Adipocyte (in vitro differentiated cells): Measurements from ENCODE around the gene PCA3.

Experiments
- DNase-seq: peaks from one replicate; pipeline ENCODE4 v3.0.0-alpha.2; 2015; ENCODE audit warnings: low read depth
- H3K27me3 ChIP-seq: replicated peaks from 2 replicates; pipeline ENCODE4 v1.7.0; 2013; ENCODE audit warnings: mild to moderate bottlenecking, low read length, moderate library complexity; ENCODE audit not compliant: control insufficient read depth, insufficient read depth
- H3K36me3 ChIP-seq: 2 replicates; pipeline ENCODE4 v1.7.0; 2013; ENCODE audit warnings: low read length, mild to moderate bottlenecking, moderate library complexity; ENCODE audit not compliant: control insufficient read depth, insufficient read depth, severe bottlenecking
- H3K4me1 ChIP-seq: 2 replicates; pipeline ENCODE4 v1.7.0; 2013; ENCODE audit warnings: mild to moderate bottlenecking, low read length, moderate library complexity; ENCODE audit not compliant: control insufficient read depth, insufficient read depth
- H3K4me3 ChIP-seq: 2 replicates; pipeline ENCODE4 v1.7.0; 2013; ENCODE audit warnings: mild to moderate bottlenecking, low read length, moderate library complexity
- H3K9ac ChIP-seq: 2 replicates; pipeline ENCODE4 v1.7.0; 2013; ENCODE audit warnings: mild to moderate bottlenecking, low read length, moderate library complexity
- H3K9me3 ChIP-seq: 2 replicates; pipeline ENCODE4 v1.7.0; 2013; ENCODE audit warnings: mild to moderate bottlenecking, low read length, moderate library complexity; ENCODE audit not compliant: control insufficient read depth

The PCA3 gene

GRCh38 chr9:76756941-76757673 is 7.1 kb upstream of the PCA3 start:
- peaks cover 22% of the 10 kb centered on the region for H3K4me1 ChIP-seq
- peaks cover 15% of the 10 kb centered on the region for H3K36me3 ChIP-seq
- no peak overlapping the region for H3K4me3 ChIP-seq
- H3K27me3 ChIP-seq, result no peaks in the 10 kb centered on the region
- H3K9me3 ChIP-seq, result no peaks in the 10 kb centered on the region
- no peak for DNase-seq
- no peak overlapping the region for H3K9ac ChIP-seq

DNA sequence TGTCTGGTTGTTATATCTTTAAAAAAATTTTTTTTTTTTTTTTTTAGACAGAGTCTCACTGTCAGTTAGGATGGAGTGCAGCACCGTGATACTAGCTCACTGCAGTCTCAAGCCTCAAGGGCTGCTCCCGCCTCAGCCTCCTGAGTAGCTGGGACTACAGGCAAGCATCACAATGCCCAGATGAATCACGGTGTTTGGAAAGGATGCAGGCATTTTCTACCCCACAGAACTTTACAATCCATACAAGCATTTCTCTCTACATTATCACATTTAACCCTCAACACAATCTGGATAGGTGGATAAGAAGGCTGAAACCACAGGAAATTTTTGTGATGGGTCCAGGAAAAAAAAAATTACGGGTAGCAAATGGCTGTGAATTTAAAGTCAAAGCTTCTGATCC is 5.8 kb upstream of the PCA3 start:
- peaks cover 24% of the 10 kb centered on the region for H3K4me1 ChIP-seq
- no peak overlapping the region for H3K9ac ChIP-seq
- H3K9me3 ChIP-seq, result no peaks in the 10 kb centered on the region
- H3K4me3 ChIP-seq, result no peak overlapping the region
- DNase-seq, result no peak
- peaks cover 15% of the 10 kb centered on the region for H3K36me3 ChIP-seq
- H3K27me3 ChIP-seq, result no peaks in the 10 kb centered on the region

DNA sequence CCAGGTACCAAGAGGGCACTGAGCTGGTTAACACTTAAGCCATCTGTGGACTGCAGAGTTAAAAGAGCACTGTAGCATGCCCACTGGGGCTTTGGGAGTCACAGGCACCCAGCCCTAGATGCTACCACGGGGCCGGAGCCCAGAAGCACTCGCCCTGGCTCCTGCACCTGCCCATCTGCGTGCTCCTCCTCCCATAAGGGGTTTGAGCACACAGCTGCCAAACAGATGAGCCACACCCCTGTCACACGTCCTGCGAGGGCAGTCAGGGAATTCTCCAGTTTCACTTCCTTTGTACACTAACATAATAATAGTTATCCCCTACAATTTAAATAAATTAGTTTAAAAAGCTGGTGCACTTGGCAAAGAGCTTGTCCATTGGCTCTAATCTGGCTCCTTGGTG is 4.5 kb upstream of the PCA3 start:
- no peaks in the 10 kb centered on the region for H3K9me3 ChIP-seq
- no peak for DNase-seq
- no peak overlapping the region for H3K9ac ChIP-seq

GRCh38 chr9:76761448-76761847 is 2.8 kb upstream of the PCA3 start:
- Histone ChIP-seq H3K4me3 (no peak overlapping the region), H3K9me3 (no peaks in the 10 kb centered on the region)
- peak; percentile 67 for DNase-seq

More for the DNA sequence above, 4.5 kb upstream of the PCA3 start:
- no peaks in the 10 kb centered on the region for H3K27me3 ChIP-seq
- peaks cover 19% of the 10 kb centered on the region for H3K36me3 ChIP-seq
- H3K4me1 ChIP-seq, result peaks cover 24% of the 10 kb centered on the region
- no peak overlapping the region for H3K4me3 ChIP-seq

GRCh38 chr9:76766126-76766525 is 1.9 kb downstream of the PCA3 start:
- H3K9me3 ChIP-seq, result no peaks in the 10 kb centered on the region
- no peak overlapping the region for H3K9ac ChIP-seq
- H3K36me3 ChIP-seq, result peaks cover 23% of the 10 kb centered on the region
- peaks cover 16% of the 10 kb centered on the region for H3K4me1 ChIP-seq
- DNase-seq, result no peak
- H3K4me3 ChIP-seq, result no peak overlapping the region
- H3K27me3 ChIP-seq, result no peaks in the 10 kb centered on the region

More at GRCh38 chr9:76761448-76761847, 2.8 kb upstream of the PCA3 start:
- peaks cover 20% of the 10 kb centered on the region for H3K36me3 ChIP-seq
- no peaks in the 10 kb centered on the region for H3K27me3 ChIP-seq
- H3K4me1 ChIP-seq, result peaks cover 14% of the 10 kb centered on the region
- peak overlapping the region; percentile 48 for H3K9ac ChIP-seq

DNA sequence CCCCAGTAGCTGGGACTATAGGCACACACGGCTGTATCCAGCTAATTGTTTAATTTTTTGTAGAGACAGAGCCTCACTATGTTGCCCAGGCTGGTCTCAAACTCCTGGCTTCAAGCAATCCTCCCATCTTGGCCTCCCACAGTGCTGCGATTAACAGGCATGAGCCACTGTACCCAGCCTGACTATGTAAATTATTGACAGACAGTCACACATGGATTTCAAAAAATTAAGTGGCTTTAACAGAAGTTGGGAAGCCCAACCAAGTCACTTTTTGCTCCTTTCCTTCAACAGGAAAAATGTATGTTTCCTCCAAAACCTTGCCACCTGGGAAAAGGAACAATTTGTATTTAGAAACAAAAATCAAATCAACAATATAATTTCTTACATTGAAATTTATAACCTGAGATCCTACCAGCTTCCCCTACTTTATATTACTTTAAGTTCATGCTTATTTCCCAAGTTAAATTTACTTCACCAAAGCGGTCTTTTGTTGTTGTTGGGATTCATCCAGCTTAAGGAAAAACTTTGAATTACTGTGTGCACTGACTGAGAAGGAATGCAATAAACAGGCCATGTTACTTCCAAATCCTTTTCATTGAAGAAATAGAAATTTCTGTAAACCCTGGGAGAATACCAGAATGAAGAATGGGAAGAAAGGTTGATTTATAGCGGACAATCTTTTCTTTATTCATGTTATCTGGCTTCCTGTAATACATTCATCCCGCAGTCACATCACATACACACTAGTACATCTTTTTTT is 8.6 kb downstream of the PCA3 start:
- no peak overlapping the region for H3K9ac ChIP-seq
- peak; percentile 73 for DNase-seq
- no peaks in the 10 kb centered on the region for H3K27me3 ChIP-seq
- no peaks in the 10 kb centered on the region for H3K9me3 ChIP-seq
- peaks cover 10% of the 10 kb centered on the region for H3K36me3 ChIP-seq
- no peak overlapping the region for H3K4me3 ChIP-seq
- H3K4me1 ChIP-seq, result peaks cover 18% of the 10 kb centered on the region

DNA sequence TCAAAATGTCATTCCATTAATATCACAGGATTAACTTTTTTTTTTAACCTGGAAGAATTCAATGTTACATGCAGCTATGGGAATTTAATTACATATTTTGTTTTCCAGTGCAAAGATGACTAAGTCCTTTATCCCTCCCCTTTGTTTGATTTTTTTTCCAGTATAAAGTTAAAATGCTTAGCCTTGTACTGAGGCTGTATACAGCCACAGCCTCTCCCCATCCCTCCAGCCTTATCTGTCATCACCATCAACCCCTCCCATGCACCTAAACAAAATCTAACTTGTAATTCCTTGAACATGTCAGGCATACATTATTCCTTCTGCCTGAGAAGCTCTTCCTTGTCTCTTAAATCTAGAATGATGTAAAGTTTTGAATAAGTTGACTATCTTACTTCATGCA is 20.6 kb downstream of the PCA3 start:
- Histone ChIP-seq H3K4me1 (peaks cover 8% of the 10 kb centered on the region), H3K9me3 (no peaks in the 10 kb centered on the region), H3K27me3 (no peaks in the 10 kb centered on the region), H3K9ac (no peak overlapping the region), H3K36me3 (peaks cover 45% of the 10 kb centered on the region), H3K4me3 (no peak overlapping the region)
- DNase-seq, result no peak

DNA sequence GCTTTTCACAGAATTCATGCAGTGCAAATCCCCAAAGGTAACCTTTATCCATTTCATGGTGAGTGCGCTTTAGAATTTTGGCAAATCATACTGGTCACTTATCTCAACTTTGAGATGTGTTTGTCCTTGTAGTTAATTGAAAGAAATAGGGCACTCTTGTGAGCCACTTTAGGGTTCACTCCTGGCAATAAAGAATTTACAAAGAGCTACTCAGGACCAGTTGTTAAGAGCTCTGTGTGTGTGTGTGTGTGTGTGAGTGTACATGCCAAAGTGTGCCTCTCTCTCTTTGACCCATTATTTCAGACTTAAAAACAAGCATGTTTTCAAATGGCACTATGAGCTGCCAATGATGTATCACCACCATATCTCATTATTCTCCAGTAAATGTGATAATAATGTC is 21.3 kb downstream of the PCA3 start:
- peaks cover 8% of the 10 kb centered on the region for H3K4me1 ChIP-seq
- H3K4me3 ChIP-seq, result no peak overlapping the region
- no peaks in the 10 kb centered on the region for H3K27me3 ChIP-seq
- peaks cover 45% of the 10 kb centered on the region for H3K36me3 ChIP-seq
- H3K9me3 ChIP-seq, result no peaks in the 10 kb centered on the region
- H3K9ac ChIP-seq, result no peak overlapping the region
- no peak for DNase-seq

DNA sequence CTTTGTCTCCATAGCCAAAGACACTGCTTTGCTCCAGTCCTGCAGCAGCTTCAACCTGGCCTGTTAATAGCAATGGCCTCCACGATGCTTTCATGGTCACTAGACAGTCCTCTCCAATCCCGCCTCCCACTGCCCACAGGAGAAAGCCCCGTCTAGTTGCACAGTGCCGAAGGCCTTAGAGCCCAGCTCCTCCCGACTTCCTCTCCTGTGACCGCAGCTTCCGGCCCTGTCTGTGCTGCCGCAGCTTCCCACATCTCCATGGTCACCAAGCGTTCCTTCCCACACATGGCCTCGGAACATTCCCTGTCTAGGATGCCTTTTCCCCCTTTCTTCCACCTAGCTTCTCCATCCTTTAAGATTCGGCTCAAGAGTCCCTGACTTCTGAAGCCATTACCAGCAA is 23.4 kb downstream of the PCA3 start:
- Histone ChIP-seq H3K4me1 (peaks cover 8% of the 10 kb centered on the region), H3K9me3 (no peaks in the 10 kb centered on the region), H3K9ac (no peak overlapping the region), H3K4me3 (no peak overlapping the region), H3K36me3 (peaks cover 40% of the 10 kb centered on the region), H3K27me3 (no peaks in the 10 kb centered on the region)
- DNase-seq, result no peak

- Histone ChIP-seq H3K27me3 (no peaks in the 10 kb centered on the region), H3K36me3 (peaks cover 30% of the 10 kb centered on the region)
- DNase-seq, result no peak
Observed at GRCh38 chr9:76789840-76790239, 25.6 kb downstream of the PCA3 start.

DNA sequence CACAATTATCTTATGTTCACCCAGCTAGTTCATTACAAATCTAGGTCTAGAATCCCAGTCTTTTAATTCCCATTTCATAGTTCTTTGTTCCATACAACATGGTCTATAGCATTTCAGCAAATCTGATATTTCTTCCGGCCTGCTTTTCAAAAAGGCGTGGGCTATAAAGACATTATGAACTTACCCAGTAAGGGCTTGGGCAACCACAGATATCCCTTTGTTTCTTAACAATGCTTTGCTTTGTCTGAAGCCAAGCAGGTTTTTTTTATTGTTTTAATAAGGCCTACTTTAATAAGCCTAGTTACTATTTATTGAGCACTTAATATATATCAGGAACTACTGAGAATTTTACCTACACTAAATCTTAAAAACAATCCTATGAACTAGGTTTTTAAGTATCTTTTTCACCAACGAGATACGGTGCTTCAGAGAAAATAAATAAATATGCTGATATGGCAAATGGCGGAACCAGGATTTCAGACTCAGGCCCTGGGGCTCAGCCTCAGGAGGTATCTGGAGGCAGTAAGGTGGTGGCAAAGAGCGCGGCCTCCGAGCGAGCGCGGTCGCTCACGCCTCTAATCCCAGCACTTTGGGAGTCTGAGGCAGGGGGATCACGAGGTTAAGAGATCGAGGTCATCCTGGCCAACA is 29.7 kb downstream of the PCA3 start:
- Histone ChIP-seq H3K36me3 (peaks cover 14% of the 10 kb centered on the region), H3K4me3 (no peak overlapping the region), H3K27me3 (no peaks in the 10 kb centered on the region), H3K4me1 (no peaks in the 10 kb centered on the region), H3K9me3 (no peaks in the 10 kb centered on the region), H3K9ac (no peak overlapping the region)
- DNase-seq, result no peak

More at GRCh38 chr9:76789840-76790239, 25.6 kb downstream of the PCA3 start:
- Histone ChIP-seq H3K4me3 (no peak overlapping the region), H3K9ac (no peak overlapping the region), H3K4me1 (peaks cover 1% of the 10 kb centered on the region), H3K9me3 (no peaks in the 10 kb centered on the region)
